Measurements from ENCODE around the gene CLDN8.

DNA sequence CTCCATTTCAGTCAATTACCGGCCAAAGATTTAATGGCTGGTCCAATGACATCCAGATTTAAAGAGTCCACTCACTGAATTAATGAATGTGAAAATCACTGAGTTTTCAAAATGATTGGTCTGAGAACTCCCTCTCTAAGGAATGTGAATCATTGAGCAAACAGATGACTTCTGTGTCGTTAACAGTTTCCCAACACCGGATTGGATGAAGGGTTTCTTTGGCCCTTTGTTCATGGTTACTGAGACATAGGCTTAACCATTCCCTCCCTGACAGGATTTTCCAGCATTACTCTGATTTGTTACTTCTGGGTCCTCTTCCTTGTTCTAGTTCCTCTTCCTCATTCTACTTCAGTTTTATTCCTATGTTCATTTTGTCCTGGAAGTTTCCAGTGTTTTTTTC, 47.8 kb downstream of the CLDN8 start:
- TF ChIP-seq, protein P1, sequence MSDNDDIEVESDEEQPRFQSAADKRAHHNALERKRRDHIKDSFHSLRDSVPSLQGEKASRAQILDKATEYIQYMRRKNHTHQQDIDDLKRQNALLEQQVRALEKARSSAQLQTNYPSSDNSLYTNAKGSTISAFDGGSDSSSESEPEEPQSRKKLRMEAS (IDR thresholded peaks at IDR 0.05), result no peak
- TF ChIP-seq POLR2A (IDR thresholded peaks at IDR 0.05; ENCODE audit: borderline replicate concordance, extremely low read depth, insufficient read depth, insufficient read length) (no peak), TCF7L2 (IDR thresholded peaks at IDR 0.05; ENCODE audit: borderline replicate concordance, extremely low read depth, insufficient read depth, insufficient read length) (no peak), EZH2 (IDR thresholded peaks at IDR 0.05) (no peak)
- TF ChIP-seq, protein P2, sequence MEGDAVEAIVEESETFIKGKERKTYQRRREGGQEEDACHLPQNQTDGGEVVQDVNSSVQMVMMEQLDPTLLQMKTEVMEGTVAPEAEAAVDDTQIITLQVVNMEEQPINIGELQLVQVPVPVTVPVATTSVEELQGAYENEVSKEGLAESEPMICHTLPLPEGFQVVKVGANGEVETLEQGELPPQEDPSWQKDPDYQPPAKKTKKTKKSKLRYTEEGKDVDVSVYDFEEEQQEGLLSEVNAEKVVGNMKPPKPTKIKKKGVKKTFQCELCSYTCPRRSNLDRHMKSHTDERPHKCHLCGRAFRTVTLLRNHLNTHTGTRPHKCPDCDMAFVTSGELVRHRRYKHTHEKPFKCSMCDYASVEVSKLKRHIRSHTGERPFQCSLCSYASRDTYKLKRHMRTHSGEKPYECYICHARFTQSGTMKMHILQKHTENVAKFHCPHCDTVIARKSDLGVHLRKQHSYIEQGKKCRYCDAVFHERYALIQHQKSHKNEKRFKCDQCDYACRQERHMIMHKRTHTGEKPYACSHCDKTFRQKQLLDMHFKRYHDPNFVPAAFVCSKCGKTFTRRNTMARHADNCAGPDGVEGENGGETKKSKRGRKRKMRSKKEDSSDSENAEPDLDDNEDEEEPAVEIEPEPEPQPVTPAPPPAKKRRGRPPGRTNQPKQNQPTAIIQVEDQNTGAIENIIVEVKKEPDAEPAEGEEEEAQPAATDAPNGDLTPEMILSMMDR (IDR thresholded peaks at IDR 0.05 in 2 of 3, conservative IDR thresholded peaks at IDR 0.05 in 1 of 3; ENCODE audit: borderline replicate concordance in 1 of 3, insufficient read depth in 1 of 3, low read depth in 2 of 3, low read length in 2 of 3), result no peak
